ENCODE measurements around the gene METAP1D.

GRCh38 chr2:172058660-172059059, 58.9 kb downstream of the METAP1D start:
- TF ChIP-seq CTCF (IDR thresholded peaks at IDR 0.05), result no peak
- TF ChIP-seq POLR2A (IDR thresholded peaks at IDR 0.05), result no peak
- TF ChIP-seq EP300 (IDR thresholded peaks at IDR 0.05), result no peak
- TF ChIP-seq POLR2AphosphoS5 (IDR thresholded peaks at IDR 0.05), result no peak

Data from suprapubic skin (tissue), 4 donors.